ENCODE results near the gene INTS2. TPM values are rescaled to one million over a fixed set of nuclear protein-coding genes. Genes with fewer than 3 reads are reported as not detected.

The INTS2 gene
- total and polyA plus RNA-seq, 8 donors = 0.58 to 32.5 (median 3.4) TPM

- Histone ChIP-seq H3K4me3 (no peak overlapping the region), H3K4me1 (peaks cover 0 to 5% (median 0%) of the 10 kb centered on the region in 4 donors), H3K36me3 (peaks cover 12 to 92% (median 86%) of the 10 kb centered on the region in 4 donors), H3K27ac (no peak overlapping the region), H3K27me3 (no peaks in the 10 kb centered on the region), H3K9me3 (no peaks in the 10 kb centered on the region)
- DNase-seq = no peak
- WGBS, 5 donors = 88 to 100% (median 94%) methylated on average over 1 of the region's 1 CpG
- no peak for TF ChIP-seq CTCF (IDR thresholded peaks at IDR 0.05)
- no peak for TF ChIP-seq EP300 (IDR thresholded peaks at IDR 0.05)
- no peak for TF ChIP-seq POLR2A (IDR thresholded peaks at IDR 0.05)
- TF ChIP-seq POLR2AphosphoS5 (IDR thresholded peaks at IDR 0.05) = no peak
- intact Hi-C loops (cut with DNase I; ENCODE audit: low total_unique reads) = no loop called here
Measured at GRCh38 chr17:61970030-61970429, 42.2 kb upstream of the INTS2 start.

- Histone ChIP-seq H3K9me3 (no peaks in the 10 kb centered on the region), H3K4me1 (peaks cover 0 to 3% (median 0%) of the 10 kb centered on the region in 4 donors), H3K27ac (no peak overlapping the region), H3K27me3 (no peaks in the 10 kb centered on the region), H3K4me3 (no peak overlapping the region), H3K36me3 (peaks cover 24 to 96% (median 93%) of the 10 kb centered on the region in 4 donors)
- TF ChIP-seq POLR2A (IDR thresholded peaks at IDR 0.05) (no peak), EP300 (IDR thresholded peaks at IDR 0.05) (no peak), CTCF (IDR thresholded peaks at IDR 0.05) (no peak), POLR2AphosphoS5 (IDR thresholded peaks at IDR 0.05) (no peak)
- 92 to 98% (median 96%) methylated on average over 5 of the region's 5 CpGs for WGBS, 5 donors
- no peak for DNase-seq
- intact Hi-C loops (cut with DNase I; ENCODE audit: low total_unique reads) = no loop called here
Measured at GRCh38 chr17:61968757-61969156, 41.0 kb upstream of the INTS2 start.

GRCh38 chr17:61967729-61968128 is 39.9 kb upstream of the INTS2 start:
- Histone ChIP-seq H3K36me3 (peaks cover 32 to 100% (median 96%) of the 10 kb centered on the region in 4 donors), H3K4me3 (no peak overlapping the region), H3K27ac (no peak overlapping the region), H3K27me3 (no peaks in the 10 kb centered on the region), H3K9me3 (no peaks in the 10 kb centered on the region), H3K4me1 (no peaks in the 10 kb centered on the region)
- WGBS, 5 donors = 80 to 94% (median 88%) methylated on average over 2 of the region's 2 CpGs
- TF ChIP-seq POLR2AphosphoS5 (IDR thresholded peaks at IDR 0.05) (no peak), CTCF (IDR thresholded peaks at IDR 0.05) (no peak), POLR2A (IDR thresholded peaks at IDR 0.05) (no peak), EP300 (IDR thresholded peaks at IDR 0.05) (no peak)
- intact Hi-C loops (cut with DNase I; ENCODE audit: low total_unique reads) = no loop called here
- DNase-seq = no peak

- WGBS, 5 donors = 0 to 3% (median 0%) methylated on average over 1 of the region's 1 CpG
- Histone ChIP-seq H3K4me3 (no peak overlapping the region), H3K27me3 (no peaks in the 10 kb centered on the region), H3K27ac (no peak overlapping the region), H3K4me1 (no peaks in the 10 kb centered on the region), H3K9me3 (no peaks in the 10 kb centered on the region), H3K36me3 (peaks cover 40 to 100% (median 95%) of the 10 kb centered on the region in 4 donors)
- DNase-seq = peak in 1 of 2 donors; percentile 3
- intact Hi-C loops (cut with DNase I; ENCODE audit: low total_unique reads) = no loop called here
- TF ChIP-seq POLR2A (IDR thresholded peaks at IDR 0.05) = no peak
- TF ChIP-seq POLR2AphosphoS5 (IDR thresholded peaks at IDR 0.05) = no peak
- TF ChIP-seq CTCF (IDR thresholded peaks at IDR 0.05) = no peak
- TF ChIP-seq EP300 (IDR thresholded peaks at IDR 0.05) = no peak
Measured at GRCh38 chr17:61966191-61966590, 38.4 kb upstream of the INTS2 start.

Data from stomach (tissue), 9 donors.